NCI-H1092 (cell line): ENCODE results near the gene STAT4.

ENCODE experiments used
- DNase-seq: peaks from one replicate; lab custom pipeline; 2025; lab: John Stamatoyannopoulos, UW

STAT4 gene

GRCh38 chr2:191145769-191146471 lies 4.9 kb downstream of the STAT4 start:
- DNase-seq, result no peak

DNA sequence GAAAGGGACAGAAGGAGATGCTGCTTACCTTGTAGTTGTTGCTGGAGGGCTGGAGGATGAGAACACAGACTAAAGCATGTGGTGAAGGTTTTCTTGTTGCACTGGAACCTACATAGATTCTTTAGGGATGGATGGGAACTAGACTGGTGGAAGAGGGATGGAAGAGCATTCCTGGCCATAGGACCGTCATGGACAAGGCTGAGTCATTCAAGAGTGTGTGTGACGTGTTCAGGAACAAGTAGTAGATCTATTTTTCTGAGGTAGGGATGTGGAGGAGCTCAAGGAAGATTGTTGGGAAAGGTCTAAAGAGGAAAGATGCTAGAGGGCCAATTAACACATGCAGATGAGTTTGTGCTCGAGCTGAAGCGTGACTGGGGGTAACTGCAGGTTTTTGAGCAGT lies 6.6 kb downstream of the STAT4 start:
- no peak for DNase-seq

GRCh38 chr2:191143791-191144190 lies 7.0 kb downstream of the STAT4 start:
- DNase-seq, result no peak

DNA sequence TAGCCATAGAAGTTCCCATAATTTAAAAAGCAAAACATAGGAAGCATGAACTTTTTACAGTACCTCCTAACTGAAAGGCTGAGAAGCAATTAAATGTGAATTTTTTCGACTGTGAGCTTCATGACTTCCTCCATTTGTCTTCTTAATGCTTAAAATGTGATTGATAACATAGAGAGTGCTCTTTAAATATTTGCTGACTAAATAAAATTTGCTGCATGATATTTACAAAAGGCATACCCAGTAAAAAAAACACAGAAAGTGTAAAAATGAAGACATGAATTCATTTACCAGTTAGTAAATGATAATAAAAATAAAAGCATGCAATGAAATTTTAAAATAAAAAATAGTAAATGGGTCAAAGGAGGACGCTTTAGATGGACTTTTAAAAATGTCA lies 21.9 kb downstream of the STAT4 start:
- DNase-seq, result no peak

DNA sequence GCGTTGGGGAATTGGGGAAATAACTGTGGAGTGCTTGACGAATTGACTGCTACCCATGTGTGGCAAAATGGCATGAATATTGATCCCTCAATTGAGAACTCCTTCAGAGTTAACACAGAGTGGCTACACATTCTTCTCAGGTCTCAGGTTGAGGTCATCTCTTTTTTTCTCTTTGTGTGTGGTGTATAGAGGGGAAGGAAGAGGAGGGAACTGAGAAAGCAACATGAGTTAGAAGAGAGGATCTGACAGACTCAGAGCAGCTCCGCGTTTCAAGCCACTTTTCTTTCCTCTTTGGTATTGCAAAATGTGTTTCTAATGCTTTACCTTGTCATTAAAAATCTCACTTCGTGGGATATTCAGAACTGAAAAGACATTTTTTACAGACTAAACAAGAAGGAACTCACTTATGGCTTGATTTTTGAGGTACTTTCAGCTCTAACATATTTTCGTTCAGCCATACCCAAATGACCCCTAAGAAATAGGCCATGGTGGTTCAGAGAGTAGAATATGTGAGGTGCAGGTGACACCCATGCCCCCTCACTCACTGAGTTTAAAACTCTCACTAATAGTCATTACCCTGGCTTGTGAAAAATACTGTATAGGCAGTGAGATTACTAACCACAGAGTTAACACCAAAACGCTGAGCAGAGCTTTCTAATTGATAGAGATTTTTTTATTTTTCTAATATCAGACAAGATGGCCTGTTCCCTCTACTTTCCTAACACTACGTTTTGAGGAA lies 22.5 kb downstream of the STAT4 start:
- DNase-seq, result no peak

- DNase-seq, result no peak
Observed at GRCh38 chr2:191127235-191127634, 23.6 kb downstream of the STAT4 start.

- no peak for DNase-seq
Observed at GRCh38 chr2:191126386-191127085, 24.3 kb downstream of the STAT4 start.

GRCh38 chr2:191125646-191126045 lies 25.1 kb downstream of the STAT4 start:
- no peak for DNase-seq

DNA sequence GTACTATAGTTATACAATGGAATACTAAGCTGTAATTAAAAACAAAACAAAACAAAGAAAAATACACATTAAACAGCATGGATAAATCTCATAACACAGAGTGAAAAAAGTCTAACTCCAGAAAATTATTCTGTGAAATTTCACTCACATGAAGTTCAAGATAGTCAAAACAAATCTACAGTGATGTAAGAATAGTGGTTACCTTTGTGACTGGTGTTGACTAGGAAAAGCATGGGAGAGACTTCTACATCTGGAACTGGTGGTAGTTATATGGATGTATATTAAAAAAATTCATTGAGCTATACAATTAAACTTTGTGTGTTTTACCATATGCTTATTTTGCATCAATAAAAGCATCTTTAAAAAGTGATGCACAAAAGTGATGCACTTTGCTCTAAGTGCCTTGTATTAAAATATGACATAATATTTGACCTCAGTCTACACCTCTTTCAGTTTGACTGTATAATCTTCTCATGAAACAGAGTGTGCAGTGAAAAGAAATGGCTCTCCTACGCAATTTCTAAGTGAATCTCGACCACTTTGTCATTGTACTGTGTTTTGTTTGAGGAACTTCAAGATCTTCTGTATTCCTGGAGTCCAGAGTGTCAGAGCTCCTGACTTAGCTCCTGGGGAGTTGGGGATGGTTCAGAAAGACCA lies 28.0 kb downstream of the STAT4 start:
- DNase-seq, result no peak

- DNase-seq, result no peak
Observed at GRCh38 chr2:191117341-191117740, 33.5 kb downstream of the STAT4 start.

DNA sequence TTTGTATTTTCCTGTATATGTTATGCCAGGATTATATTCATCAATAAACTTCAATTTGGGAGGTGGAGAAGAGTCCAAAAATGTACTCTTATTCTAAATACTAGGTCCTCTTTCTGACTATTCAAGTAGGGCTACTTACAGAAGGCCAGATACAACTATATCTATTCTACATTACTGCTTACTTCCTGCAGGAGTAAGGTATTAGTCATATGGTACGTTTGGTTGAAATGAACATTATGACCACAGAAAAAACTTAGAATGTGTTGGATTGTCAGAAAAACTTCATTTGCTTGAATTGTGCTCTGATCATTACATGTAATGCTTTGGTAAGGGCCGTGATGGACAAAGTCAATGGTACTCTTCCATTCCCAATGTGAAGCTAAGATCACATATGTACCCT lies 35.0 kb downstream of the STAT4 start:
- no peak for DNase-seq

- no peak for DNase-seq
Observed at GRCh38 chr2:191115391-191115790, 35.4 kb downstream of the STAT4 start.

DNA sequence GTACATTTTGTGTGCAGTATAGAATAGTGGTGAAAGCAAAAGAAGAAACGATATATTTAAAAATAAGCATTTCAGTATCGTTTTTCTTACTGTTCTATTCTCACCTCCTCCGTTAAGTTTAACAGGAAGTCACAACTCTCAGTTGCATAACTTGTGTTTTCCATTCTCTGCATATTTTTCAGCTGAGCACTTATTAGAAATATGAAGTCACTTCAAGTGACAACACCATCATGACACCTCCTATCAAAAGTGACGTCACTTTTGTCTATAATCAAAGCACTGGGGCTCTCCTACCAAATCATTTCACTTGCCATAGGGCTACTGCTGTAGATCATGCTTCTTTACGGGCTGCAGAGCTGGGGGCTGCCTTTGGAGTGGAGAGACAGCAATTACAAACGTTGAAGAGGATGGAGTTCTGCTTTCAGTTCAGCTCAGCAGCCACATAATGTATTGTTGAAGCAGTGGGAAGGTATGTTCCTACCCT lies 36.3 kb downstream of the STAT4 start:
- DNase-seq, result no peak

DNA sequence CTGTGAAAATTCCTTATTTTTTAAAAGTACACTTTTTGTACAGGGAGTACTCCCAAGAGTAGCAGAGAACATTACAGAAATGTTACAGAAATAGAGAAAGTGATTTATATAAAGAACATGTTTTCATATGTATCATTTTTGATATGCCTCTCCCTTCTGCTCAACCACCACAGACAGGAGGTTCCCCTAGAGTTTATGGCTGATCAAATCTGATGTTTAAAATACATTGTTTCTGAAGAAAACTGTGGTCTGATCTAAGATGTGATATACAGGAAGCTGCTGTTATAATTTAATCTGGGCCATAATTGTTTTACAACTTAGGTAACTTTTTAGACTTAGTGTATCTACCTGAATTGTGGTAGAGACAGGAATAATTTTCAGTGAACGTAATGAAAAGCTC lies 37.0 kb downstream of the STAT4 start:
- no peak for DNase-seq

GRCh38 chr2:191112448-191112901 lies 38.3 kb downstream of the STAT4 start:
- DNase-seq, result no peak

DNA sequence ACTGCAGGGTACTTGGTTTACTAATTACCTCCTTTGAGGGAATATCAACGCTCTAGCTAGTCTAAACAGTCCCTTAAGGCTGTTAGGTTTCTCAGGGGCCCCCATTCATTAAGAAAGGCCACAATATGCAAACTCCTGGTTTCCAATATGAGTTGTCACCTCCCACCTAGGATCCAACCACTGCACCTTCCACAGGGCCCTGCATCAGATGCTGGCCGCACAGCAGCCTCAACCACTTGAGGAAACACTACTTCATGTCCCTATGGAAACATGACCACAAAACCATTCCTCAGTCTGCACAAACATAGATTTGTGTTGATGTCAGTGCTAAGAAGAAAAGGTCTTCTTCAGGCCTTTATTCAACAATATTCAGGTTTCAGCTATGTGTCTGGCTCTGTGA lies 40.9 kb downstream of the STAT4 start:
- no peak for DNase-seq

- no peak for DNase-seq
Observed at GRCh38 chr2:191108331-191108730, 42.5 kb downstream of the STAT4 start.

- DNase-seq, result no peak
Observed at GRCh38 chr2:191105082-191105481, 45.7 kb downstream of the STAT4 start.

DNA sequence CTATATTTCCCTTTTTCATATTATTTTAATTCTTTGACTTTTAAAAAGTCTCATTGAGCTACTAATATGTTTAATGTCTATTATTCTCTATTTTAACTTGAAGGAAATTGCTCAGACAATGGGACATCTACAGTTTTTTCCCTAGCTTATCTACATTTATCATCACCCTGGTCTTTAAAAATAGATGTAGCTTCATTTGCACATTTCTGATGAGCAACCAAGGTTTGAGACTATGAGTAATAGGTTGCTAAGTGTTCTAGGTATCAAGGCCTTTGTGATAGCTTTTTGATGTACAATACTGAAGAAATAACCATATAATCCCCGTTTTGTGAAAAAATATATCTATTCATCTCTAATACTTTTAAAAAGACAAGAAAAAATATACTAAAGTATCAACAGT lies 47.0 kb downstream of the STAT4 start:
- no peak for DNase-seq

- DNase-seq, result no peak
Observed at GRCh38 chr2:191100216-191100615, 50.6 kb downstream of the STAT4 start.

DNA sequence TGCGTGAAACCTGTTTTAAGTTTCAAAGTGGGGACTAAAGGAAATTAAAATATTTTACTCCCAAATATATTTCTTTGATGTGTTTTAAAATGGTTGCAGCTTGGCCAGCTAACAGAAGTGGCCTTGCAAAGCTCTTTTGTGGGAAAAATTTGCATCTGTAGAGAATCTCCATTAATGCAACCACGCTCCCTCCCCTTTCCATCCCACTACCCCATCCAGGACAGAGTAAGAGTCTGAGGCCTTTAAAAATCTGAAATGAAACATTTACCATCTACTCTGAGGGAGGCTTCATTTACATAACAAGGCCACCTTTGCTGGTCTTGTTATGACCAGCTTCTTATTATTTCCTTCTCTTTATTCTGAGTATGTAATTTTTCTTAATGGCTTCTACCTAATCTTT lies 63.5 kb downstream of the STAT4 start:
- DNase-seq, result no peak

DNA sequence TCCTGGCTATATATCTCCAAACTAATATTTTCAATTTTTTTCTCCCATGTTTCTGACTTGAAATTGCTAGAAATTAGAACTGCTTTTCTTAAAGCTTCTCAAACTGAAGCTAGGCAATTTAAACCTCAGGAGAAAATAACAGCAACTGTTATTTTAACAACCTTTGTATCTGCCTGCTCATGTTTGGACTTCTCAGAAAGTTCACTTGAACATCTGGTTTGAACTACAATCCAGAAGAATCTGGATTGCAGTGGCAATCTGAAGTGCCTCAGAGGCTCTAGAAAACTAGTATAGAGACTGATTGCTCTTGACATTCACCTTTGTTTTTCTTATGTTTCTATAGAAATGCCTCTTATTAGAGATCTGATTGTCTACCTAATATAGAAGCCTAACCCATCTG lies 64.1 kb downstream of the STAT4 start:
- DNase-seq, result no peak
